HG02973 (cell line): ENCODE results near the gene TXNRD2.

ENCODE experiments used
- ATAC-seq: cut with Tn5 transposase; IDR thresholded peaks from one replicate; pipeline ENCODE4 v1.9.1; 2021; ENCODE audit warnings: moderate library complexity; ENCODE audit not compliant: unreplicated experiment

Gene TXNRD2

GRCh38 chr22:19877626-19878339 lies 63.8 kb downstream of the TXNRD2 start:
- ATAC-seq = no peak

DNA sequence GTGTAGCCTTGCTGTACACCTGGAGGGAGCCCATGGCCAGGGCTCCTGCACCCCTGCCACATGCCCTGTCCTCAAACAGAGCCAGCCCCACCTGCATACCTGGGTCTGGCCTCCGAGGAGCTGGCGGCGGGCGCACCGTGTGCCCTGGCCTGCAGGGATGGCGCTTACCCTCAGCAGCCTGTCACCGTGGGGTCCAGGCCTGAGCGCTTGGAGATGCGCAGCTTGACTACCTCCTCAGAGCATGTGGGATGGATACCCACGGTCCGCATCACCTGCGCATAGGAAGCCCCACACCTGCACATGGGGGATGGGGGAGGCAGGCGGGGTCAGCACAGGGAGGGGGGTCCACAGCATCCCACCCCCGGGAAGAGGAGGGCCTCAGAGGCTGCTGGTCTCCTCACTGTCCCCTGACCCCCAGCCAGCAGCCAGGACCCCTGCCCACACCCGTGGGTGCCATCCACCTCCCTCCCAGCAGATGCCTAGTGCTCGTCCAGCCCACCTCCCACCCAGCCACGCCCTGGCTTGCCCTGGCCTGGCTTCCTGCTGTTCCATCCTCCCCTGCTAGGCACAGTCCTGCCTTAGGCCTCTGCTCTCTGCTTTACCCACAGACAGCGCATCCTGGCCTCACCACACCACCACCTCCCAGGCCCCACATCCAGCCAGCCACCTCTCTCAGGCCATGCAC lies 64.5 kb downstream of the TXNRD2 start:
- no peak for ATAC-seq

DNA sequence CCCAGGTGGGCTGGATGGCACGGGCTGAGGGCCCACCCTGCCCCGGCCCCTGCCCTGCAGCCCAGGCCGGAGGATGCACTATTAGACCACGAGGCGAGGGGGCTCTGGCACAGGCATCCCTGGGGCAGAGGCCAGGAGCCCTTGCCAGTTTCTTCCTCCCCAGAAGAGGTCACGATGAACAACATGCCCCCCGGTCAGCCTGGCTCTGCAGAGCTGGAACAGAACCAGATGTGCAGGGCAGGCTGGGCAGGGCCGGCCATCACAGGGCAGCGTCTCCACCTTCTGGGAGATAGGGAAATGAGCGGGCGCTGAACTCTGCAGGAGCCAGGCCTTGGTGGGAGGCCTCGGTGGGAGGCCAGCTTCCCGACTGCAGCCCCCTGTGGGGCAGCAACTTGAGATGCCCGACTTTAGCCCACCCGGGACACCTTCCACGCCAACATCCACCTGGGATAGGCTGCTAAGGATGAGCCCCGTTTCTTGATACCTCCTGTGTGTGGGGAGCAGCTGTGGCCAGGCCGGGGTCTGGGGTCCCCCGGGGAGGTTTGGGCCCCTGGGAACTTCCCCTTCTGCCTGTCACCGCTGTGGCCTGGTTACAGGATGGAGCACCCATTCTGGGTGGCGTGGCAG lies 65.2 kb downstream of the TXNRD2 start:
- no peak for ATAC-seq

DNA sequence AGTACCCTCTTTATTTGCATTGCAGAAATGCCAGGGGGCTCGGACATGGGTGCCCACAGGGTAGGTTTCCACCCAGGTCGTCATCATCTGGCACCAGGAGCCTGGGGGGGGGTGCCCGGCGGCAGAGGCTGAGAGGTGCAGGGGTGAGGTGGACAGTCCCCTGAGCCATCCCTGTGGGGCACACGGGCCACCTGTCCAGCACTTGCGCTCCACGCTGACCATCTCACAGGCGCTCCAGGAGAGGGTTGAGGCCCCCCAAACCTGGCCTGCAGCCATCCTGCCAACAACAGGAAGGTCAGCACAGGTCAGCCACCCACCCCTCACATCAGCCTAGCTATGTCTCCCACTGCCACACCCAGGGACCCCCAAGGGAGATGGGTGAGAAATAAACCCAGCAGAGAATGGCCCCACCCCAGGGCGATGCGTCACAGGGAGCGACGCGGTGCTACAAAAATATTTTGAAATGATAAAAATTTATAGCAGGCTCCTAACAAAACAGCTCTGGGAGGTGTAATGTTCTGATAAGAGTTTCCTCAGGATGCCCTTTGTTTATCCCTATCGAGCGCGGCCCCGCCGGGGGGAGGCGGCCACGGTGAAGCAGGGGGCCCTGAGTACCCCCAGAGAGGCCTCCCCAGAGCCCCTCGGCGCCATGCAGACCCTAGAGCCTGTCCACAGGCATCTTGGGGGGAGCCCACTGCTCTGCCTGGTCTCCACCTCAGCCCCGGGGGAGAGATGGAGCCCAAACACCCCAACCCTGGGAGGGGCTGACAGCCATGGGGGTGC lies 65.9 kb downstream of the TXNRD2 start:
- no peak for ATAC-seq

DNA sequence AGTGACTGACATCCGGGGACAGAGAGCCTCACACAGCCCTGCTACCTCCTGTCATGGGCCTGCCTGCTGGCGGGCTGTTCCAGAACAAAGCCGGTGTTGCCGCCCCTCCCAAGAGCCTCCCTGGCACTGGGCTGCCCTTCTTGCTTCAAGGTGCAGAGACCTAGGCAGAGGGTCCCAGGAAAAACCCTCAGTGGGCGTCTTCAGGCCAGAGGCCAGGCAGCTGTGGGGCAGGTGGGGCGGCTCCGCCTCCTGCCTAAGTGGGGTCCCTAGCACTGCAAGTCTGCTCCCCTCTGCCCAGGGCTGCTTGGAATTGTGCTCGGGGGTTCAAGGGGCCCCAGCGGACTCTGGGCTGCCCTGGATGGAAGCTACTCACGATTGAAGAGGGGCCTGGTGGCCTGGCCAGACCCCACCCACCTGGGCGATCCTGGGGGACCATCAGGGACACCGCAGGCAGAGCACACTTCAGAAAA lies 66.5 kb downstream of the TXNRD2 start:
- ATAC-seq = no peak

DNA sequence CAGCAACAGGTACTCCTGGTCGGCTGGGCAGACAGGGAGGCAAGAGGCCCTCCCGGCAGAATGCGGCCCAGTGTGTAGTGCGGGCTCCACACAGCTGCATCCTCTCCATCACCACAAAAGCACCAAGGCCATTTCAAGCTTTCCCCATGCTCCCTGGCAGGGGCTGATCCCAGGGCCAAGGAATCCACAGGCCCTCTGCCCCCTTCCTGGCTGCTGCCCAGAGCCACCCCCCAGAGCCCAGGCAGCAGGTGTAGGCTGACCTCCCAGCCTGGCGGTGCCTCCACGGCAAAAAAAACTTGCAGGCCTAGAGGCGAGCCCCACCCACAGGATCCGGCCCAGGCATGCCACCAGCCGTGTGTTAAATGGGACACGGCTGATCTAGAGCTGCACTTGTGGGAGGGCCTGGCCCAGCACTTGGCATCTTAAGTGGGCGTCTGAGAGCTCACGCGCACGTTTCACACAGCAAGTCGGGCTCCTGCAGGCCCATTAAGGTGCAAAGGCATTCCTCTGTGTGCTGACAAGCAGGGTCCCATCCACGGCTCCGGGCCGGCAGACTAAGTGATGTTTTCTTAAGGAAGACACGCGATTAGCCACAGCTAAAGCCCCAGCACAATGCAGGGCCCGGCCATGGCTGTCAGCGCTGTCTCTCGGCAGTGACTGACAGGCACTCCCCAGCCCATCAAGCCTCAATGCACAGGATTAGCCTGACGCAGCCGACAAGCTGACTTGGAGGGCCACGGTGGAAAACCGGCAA lies 67.1 kb downstream of the TXNRD2 start:
- ATAC-seq = no peak

GRCh38 chr22:19873960-19874306 lies 67.7 kb downstream of the TXNRD2 start:
- no peak for ATAC-seq

DNA sequence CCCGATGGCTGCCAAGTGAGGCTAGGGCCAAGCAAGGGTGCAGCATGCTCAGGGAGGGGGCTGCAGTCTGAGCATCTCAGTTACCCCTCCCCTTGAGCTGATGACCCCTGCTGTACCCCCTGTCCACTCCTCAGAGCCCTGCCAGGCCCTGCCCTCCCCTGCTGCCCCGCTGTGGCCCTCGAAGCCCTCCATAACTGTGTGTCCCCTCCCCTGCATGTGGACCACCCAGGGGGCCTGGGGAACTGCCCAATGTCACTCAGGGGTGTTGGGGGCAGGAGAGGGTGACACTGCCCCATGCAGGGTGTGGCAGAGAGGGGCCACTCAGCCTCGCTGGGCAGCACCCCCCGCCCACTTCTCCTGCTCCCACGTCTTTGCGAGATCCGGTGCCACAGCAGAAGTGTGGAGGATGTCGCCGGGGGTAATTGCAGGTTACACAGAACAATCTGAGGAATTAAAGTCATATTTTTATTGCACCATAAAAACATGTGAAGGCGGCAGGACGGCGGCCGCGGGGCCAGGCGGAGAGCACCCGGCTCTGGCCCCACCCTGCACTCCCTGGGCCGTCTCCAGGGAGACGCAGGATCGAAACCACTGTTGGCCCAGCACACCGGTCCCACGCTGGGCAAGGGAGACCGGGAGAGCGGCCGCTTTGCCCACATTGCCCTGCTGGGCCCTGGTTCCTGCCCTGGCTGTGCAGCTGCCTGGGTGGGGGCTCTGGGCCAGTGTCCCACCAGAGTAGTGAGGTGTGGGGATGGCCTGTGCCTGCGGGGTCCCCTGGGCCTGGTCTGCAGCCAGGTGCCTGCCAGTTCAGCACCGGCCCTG lies 68.3 kb downstream of the TXNRD2 start:
- no peak for ATAC-seq

DNA sequence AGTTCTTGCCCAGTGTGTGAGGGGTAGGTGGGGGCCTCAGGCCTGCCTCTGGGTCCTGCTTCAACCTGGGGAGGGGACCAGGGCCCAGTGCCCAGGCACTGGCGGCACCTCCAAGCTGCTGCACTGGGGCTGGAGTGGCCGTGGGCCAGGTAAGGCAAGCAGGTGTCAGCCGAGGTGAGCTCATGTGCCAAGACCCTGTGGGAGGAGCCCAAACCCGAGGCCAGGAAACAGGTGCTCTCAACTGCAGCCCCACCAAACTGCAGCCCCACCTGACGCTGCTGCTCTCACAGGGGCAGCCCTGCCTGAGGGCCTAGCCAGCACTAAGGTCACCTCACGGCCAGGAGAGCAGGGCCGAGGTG lies 68.9 kb downstream of the TXNRD2 start:
- ATAC-seq = no peak

- ATAC-seq = no peak
These were observed 69.5 kb downstream of the TXNRD2 start for GRCh38 chr22:19871845-19872778.

DNA sequence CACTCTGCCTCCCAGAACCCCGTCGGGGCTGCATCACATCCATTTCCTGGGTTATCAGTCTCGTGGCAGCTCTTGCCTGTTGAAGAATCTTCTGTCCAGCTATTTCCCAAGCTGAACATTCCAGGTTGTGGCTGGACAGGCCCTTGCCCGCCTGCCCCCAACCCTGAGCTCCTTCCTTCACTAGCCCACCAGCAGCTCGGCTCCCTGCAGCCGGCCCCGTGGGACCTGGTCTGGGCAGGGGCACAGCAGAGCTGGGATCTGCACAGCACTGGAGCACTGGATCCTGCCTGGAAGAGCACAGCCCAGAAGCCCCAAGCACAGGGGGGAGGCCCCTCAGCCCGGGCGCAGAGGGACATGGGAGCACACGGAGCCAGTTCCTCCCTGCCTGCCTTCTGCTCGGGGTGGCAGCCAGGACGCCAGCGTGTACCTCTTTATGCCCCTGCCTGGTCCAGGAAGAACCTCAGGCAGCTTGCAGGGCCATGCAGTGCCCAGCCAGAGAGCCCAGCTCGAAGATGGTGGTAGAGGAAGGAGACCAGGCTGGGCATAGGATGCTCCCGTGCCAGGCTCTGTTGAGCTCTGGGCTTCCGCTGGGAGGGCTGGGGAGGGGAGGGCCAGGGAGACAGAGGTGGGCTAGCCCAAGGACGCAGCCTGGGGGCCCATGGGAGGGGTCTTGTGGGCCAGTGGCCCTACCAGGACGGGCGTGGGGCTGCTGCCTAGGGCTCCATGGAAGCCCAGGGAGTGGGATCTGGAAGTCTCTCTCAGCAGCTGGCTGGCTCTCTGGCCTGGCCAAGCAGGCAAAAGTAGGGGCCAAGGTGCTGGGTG lies 70.4 kb downstream of the TXNRD2 start:
- ATAC-seq = no peak

DNA sequence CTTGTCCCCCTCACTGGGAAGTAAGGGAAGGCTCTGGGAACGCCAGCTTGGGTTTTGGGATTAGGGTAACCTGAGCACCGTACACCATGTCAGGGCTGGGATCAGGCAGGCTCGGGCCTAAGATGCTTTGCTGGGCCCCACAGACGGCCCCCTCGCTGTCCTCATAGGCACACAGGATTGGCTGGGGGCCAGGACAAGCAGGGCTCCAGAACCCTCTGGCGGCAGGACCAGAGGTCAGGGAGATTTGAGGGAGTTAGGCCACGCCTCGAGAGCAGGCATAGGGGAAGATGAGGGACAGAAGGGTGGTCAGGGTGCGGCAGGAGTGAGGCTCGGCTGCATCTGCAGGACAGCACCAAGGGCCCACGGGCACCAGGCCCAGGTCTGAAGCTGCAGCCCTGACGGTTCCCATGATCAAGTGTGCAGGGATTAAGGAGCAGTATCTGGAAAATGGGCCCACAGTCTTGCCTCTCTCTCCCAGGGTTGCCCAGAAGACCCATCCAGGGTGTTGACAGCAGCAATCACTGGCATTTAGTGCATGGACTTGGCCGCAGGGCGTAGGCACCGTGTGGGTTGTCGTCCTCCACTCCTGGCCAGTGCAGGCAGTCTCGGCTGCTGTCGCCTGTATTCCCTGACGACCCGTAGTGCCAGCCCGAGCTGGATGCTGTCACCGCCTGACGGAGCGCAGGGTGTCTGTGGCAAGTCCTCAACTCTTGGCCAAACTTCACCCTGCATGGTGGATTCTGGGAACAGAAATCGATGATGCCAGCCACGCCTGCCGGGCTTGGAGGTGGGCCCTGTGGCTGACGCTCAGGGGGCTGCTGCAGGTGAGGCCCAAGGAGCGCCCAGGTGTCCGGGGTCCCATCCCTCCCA lies 71.2 kb downstream of the TXNRD2 start:
- no peak for ATAC-seq

- ATAC-seq = no peak
These were observed 72.0 kb downstream of the TXNRD2 start for GRCh38 chr22:19869497-19870152.

GRCh38 chr22:19868773-19869471 lies 72.7 kb downstream of the TXNRD2 start:
- no peak for ATAC-seq

- no peak for ATAC-seq
These were observed 73.3 kb downstream of the TXNRD2 start for GRCh38 chr22:19868333-19868732.

DNA sequence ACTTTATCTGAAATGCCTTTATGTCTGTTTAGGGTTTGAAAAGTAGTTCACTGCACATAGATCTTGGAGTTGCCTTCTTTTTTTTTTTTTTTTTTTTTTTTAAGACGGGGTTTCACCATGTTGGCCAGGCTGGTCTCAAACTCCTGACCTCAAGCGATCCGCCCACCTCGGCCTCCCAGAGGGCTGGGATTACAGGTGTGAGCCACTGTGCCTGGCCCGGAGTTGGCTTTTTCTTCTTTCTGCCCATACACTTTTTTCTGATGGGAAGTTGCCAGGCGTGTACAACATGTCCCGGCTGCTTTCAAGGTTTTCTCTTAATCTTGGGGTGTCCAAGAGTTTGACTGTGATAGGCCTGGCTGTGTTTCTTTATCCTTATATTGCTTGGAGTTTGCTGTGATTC lies 74.0 kb downstream of the TXNRD2 start:
- no peak for ATAC-seq
